ENCODE results near the gene MAGED1. TPM values are rescaled to one million over a fixed set of nuclear protein-coding genes. Genes with fewer than 3 reads are reported as not detected.
"Not testable (repeated sequence)": the region's sequence is repeated elsewhere in the genome, so short reads cannot be mapped to it uniquely, and the experiment has no call there.

The MAGED1 gene
- total RNA-seq, 2 donors from 2014 or later, result 51.6 to 56.6 TPM

DNA sequence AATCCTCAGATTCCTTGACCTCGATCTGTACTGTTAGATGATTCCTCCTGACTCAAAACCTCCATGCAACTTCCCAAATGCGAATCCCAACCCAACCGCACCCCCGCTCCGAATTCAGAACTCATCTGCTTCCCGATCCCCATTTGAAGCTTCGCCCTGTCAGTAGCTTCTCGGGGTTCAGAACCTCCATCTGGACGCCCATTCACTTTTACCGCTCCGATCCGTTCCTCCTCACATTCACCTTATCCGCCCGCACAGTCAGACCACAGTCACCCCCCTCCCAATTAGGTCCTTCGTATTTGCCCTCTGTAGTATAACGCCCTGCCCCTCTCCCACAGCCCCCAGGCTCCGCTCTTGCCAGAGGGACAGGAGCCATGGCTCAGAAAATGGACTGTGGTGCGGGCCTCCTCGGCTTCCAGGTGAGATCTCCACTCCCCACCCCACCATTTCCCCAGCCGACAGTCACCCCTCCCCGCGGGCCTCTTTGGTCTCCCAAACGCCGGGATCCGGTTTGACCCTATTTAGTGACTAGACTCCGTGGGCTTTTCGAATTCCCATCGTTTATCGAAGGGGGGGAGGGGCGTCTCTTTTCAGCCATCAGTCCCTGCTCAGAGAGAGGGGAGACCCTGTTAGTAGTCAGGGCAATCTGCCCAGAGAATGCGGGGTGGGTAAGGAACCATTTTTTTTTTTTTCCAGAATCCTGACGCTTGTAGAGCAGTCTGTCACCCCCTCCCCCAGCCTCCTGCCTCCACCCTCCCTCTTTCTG is 691 bp downstream of the MAGED1 start:
- H3K9me3 ChIP-seq, result no peaks in the 10 kb centered on the region
- ATAC-seq (ENCODE audit: insufficient number of reproducible peaks, low FRiP score, low read depth) (peak; percentile 45), DNase-seq (ENCODE audit: low spot score) (no peak)
- peak overlapping the region; percentile 65 to 78 for H3K27ac ChIP-seq
- no peaks in the 10 kb centered on the region for H3K27me3 ChIP-seq (replicated peaks; ENCODE audit: insufficient read depth)
- peaks cover 9% of the 10 kb centered on the region for H3K36me3 ChIP-seq
- H3K4me3 ChIP-seq, result peak overlapping the region; percentile 82
- peaks cover 0 to 26% of the 10 kb centered on the region in 2 donors for H3K4me1 ChIP-seq (ENCODE audit: control insufficient read depth in 1 of 2, low read depth in 2 of 2)
- TF ChIP-seq, protein P1, sequence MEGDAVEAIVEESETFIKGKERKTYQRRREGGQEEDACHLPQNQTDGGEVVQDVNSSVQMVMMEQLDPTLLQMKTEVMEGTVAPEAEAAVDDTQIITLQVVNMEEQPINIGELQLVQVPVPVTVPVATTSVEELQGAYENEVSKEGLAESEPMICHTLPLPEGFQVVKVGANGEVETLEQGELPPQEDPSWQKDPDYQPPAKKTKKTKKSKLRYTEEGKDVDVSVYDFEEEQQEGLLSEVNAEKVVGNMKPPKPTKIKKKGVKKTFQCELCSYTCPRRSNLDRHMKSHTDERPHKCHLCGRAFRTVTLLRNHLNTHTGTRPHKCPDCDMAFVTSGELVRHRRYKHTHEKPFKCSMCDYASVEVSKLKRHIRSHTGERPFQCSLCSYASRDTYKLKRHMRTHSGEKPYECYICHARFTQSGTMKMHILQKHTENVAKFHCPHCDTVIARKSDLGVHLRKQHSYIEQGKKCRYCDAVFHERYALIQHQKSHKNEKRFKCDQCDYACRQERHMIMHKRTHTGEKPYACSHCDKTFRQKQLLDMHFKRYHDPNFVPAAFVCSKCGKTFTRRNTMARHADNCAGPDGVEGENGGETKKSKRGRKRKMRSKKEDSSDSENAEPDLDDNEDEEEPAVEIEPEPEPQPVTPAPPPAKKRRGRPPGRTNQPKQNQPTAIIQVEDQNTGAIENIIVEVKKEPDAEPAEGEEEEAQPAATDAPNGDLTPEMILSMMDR (IDR thresholded peaks at IDR 0.05), result no peak

DNA sequence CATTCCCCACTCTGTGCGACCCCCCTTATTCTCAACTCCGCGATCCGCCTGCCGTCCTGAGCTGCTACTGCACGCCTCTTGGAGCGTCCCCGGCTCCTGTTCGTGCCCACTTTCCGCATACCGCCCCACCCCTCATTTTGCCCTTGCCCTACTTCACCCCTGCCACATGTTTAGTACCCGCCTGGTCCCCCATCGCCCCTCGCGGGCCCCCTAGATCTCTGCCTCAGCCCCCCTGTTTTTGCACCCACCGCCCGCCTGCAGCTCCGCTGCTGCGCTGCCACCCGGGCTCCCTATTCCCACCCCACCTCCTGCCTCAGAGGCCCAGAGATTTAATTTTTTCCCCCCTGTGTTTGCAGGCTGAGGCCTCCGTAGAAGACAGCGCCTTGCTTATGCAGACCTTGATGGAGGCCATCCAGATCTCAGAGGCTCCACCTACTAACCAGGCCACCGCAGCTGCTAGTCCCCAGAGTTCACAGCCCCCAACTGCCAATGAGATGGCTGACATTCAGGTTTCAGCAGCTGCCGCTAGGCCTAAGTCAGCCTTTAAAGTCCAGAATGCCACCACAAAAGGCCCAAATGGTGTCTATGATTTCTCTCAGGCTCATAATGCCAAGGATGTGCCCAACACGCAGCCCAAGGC is 1.4 kb downstream of the MAGED1 start:
- Histone ChIP-seq H3K4me1 (ENCODE audit: control insufficient read depth in 1 of 2, low read depth in 2 of 2) (peaks cover 0 to 26% of the 10 kb centered on the region in 2 donors), H3K36me3 (peaks cover 9% of the 10 kb centered on the region), H3K27ac (peak overlapping the region; percentile 65 to 78), H3K27me3 (replicated peaks; ENCODE audit: insufficient read depth) (no peaks in the 10 kb centered on the region), H3K9me3 (no peaks in the 10 kb centered on the region), H3K4me3 (peak overlapping the region; percentile 82)
- ATAC-seq (ENCODE audit: insufficient number of reproducible peaks, low FRiP score, low read depth) (no peak), DNase-seq (ENCODE audit: low spot score) (no peak)
- TF ChIP-seq, protein P1 (IDR thresholded peaks at IDR 0.05), result no peak

DNA sequence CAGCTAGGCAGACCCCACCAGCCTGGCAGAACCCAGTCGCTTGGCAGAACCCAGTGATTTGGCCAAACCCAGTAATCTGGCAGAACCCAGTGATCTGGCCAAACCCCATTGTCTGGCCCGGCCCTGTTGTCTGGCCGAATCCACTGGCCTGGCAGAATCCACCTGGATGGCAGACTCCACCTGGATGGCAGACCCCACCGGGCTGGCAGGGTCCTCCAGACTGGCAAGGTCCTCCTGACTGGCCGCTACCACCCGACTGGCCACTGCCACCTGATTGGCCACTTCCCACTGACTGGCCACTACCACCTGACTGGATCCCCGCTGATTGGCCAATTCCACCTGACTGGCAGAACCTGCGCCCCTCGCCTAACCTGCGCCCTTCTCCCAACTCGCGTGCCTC is 3.2 kb downstream of the MAGED1 start:
- Histone ChIP-seq H3K9me3 (no peaks in the 10 kb centered on the region), H3K27ac (no peak overlapping the region), H3K4me1 (ENCODE audit: control insufficient read depth in 1 of 2, low read depth in 2 of 2) (peaks cover 0 to 26% of the 10 kb centered on the region in 2 donors), H3K27me3 (replicated peaks; ENCODE audit: insufficient read depth) (no peaks in the 10 kb centered on the region), H3K36me3 (peaks cover 9% of the 10 kb centered on the region), H3K4me3 (no peak overlapping the region)
- TF ChIP-seq, protein P1 (IDR thresholded peaks at IDR 0.05), result no peak
- DNase-seq (ENCODE audit: low spot score) (no peak), ATAC-seq (ENCODE audit: insufficient number of reproducible peaks, low FRiP score, low read depth) (no peak)

DNA sequence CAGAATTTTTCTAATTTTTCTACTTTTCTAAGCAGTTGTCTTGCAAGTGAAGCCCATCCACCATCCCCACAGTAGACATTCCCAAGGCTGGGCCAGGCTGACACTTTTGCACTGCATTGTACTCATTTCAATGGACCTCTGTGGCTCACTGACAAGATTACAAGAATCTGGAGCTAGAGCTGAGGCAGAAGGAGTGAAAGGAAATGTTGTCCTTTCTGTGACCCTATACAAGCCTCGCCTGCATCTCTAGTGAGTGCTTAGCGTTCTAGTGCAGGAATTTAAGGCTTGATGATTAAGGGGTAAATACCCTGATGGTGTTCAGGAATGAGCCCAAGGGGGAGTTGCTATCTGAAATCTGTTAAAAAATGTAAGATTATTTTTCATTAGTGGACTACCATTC is 6.3 kb downstream of the MAGED1 start:
- DNase-seq (ENCODE audit: low spot score) (no peak), ATAC-seq (ENCODE audit: insufficient number of reproducible peaks, low FRiP score, low read depth) (no peak)
- TF ChIP-seq, protein P1 (IDR thresholded peaks at IDR 0.05), result no peak
- Histone ChIP-seq H3K9me3 (no peaks in the 10 kb centered on the region), H3K27ac (no peak overlapping the region), H3K27me3 (replicated peaks; ENCODE audit: insufficient read depth) (no peaks in the 10 kb centered on the region), H3K4me3 (no peak overlapping the region), H3K4me1 (ENCODE audit: control insufficient read depth in 1 of 2, low read depth in 2 of 2) (peaks cover 0 to 15% of the 10 kb centered on the region in 2 donors), H3K36me3 (peaks cover 9% of the 10 kb centered on the region)

GRCh38 chrX:51902510-51903050 is 9.2 kb downstream of the MAGED1 start:
- TF ChIP-seq, protein P1 (IDR thresholded peaks at IDR 0.05), result no peak

DNA sequence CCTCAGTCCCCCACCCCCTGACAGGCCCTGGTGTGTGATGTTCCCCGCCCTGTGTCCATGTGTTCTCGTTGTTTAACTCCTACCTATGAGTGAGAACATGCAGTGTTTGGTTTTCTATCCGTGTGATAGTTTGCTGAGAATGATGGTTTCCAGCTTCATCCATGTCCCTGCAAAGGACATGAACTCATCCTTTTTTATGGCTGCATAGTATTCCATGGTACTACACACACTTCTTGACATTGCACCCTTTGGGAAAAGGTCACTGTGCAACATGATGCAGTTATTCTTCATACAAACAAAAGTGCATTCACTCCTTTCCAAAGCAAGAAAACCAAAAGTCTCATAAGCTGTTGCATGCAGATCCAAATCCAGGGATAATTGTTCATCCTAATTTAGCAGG is 11.7 kb downstream of the MAGED1 start:
- not testable (repeated sequence) for H3K9me3 ChIP-seq; H3K27ac ChIP-seq; H3K4me3 ChIP-seq; H3K4me1 ChIP-seq (ENCODE audit: control insufficient read depth in 1 of 2, low read depth in 2 of 2); H3K36me3 ChIP-seq; ATAC-seq (ENCODE audit: insufficient number of reproducible peaks, low FRiP score, low read depth); DNase-seq (ENCODE audit: low spot score); H3K27me3 ChIP-seq (replicated peaks; ENCODE audit: insufficient read depth)

More at GRCh38 chrX:51902510-51903050, 9.2 kb downstream of the MAGED1 start:
- no peak for DNase-seq (ENCODE audit: low spot score)
- no peak overlapping the region for H3K4me3 ChIP-seq
- H3K4me1 ChIP-seq (ENCODE audit: control insufficient read depth in 1 of 2, low read depth in 2 of 2), result no peaks in the 10 kb centered on the region
- peaks cover 9% of the 10 kb centered on the region for H3K36me3 ChIP-seq
- ATAC-seq (ENCODE audit: insufficient number of reproducible peaks, low FRiP score, low read depth), result no peak
- H3K27ac ChIP-seq, result no peak overlapping the region
- no peaks in the 10 kb centered on the region for H3K27me3 ChIP-seq (replicated peaks; ENCODE audit: insufficient read depth)
- H3K9me3 ChIP-seq, result no peaks in the 10 kb centered on the region
